Neural progenitor cell (in vitro differentiated cells): ENCODE data around the gene CAPN8.

ENCODE experiments used
- EZH2 ChIP-seq: fragments of 200-600 bp; sonication (generic); IDR thresholded peaks from 2 replicates; pipeline ENCODE4 v1.6.1; 2017; ENCODE audit warnings: antibody characterized with exemption, mild to moderate bottlenecking, moderate library complexity
- TF ChIP-seq, protein P1 (sequence below): fragments of 200-600 bp; sonication (generic); IDR thresholded peaks from 2 replicates; pipeline ENCODE4 v1.5.1; 2017; ENCODE audit warnings: antibody characterized with exemption, mild to moderate bottlenecking

DNA sequence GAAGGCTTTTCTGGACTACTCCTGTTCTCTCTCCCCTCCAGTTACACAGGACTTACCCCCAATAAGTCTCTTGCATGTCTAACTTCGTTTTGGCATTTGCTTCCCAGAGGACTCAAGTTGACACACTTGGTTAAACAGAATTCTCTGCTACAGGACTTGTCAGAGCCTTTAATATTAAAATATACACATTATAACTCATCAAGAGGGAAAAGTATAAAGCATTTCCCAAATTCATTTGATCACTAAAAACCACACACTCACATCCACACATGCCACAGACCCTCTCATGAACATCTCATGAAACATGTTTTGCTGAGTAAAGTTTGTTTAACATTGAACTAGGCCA, 38.1 kb upstream of the CAPN8 start:
- no peak for TF ChIP-seq EZH2
- TF ChIP-seq, protein P1, sequence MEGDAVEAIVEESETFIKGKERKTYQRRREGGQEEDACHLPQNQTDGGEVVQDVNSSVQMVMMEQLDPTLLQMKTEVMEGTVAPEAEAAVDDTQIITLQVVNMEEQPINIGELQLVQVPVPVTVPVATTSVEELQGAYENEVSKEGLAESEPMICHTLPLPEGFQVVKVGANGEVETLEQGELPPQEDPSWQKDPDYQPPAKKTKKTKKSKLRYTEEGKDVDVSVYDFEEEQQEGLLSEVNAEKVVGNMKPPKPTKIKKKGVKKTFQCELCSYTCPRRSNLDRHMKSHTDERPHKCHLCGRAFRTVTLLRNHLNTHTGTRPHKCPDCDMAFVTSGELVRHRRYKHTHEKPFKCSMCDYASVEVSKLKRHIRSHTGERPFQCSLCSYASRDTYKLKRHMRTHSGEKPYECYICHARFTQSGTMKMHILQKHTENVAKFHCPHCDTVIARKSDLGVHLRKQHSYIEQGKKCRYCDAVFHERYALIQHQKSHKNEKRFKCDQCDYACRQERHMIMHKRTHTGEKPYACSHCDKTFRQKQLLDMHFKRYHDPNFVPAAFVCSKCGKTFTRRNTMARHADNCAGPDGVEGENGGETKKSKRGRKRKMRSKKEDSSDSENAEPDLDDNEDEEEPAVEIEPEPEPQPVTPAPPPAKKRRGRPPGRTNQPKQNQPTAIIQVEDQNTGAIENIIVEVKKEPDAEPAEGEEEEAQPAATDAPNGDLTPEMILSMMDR = no peak
